ENCODE measurements around the gene SMARCE1. TPM values are rescaled to one million over a fixed set of nuclear protein-coding genes. Genes with fewer than 3 reads are reported as not detected.

SMARCE1 gene
- total and polyA plus RNA-seq, 2 of the 4 experiments (the other 2 are of a cell fraction) = 66.2 to 119 TPM

DNA sequence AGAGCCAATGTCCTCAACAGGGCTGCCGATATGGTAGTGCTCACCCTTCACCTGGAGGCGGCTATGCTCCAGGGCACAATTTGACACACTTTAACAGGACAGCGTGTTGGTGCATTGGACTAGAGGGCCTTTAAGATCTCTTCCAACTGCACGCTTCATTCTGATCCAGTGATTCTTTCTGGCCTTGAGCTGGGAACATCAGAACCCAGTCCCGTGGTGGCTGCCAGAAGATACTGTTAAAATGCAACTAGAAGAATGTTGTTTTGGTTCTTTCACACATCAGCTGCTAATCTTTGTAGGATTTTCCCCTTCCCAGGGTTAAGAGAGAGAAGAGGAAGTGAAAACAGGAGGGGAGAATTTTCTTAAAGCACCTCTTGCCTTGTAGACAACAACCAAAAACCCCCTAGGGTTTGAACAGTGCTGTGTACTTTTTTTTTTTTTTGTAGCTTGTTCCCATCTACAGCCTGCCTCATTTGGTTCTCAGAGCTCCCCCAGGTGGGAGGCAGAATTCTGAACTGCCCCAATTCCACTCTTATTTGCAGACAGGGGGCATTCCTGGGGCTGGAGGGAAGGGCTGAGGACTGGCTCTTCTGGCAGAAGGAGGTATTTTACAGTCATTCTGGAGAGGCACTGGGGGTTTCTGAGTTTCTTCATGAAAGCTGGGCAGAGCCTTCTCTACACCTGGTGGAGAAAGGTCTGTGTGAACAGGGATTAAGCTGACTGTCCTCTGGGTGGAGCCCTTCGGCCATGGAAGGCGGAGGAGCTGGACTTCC is 32.4 kb downstream of the SMARCE1 start:
- Histone ChIP-seq H3K27me3 (ENCODE audit: control insufficient read depth, insufficient read depth, low read length) (peaks cover 67% of the 10 kb centered on the region), H4K20me1 (ENCODE audit: insufficient read depth, low read length) (no peaks in the 10 kb centered on the region), H2AK9ac (replicated peaks; ENCODE audit: low read depth, low read length, poor library complexity) (no peak overlapping the region), H4K91ac (ENCODE audit: insufficient read depth, low read depth, low read length) (no peak overlapping the region), H2AFZ (replicated peaks; ENCODE audit: low read length, poor library complexity) (no peak overlapping the region), H2BK120ac (ENCODE audit: low read depth, low read length) (no peak overlapping the region), H3K9ac (ENCODE audit: low read depth, low read length) (no peak overlapping the region), H3K79me1 (ENCODE audit: low read depth in 1 of 2, low read length in 2 of 2) (no peaks in the 10 kb centered on the region), H2BK20ac (ENCODE audit: low read depth, low read length) (no peak overlapping the region), H3K4me1 (ENCODE audit: control insufficient read depth, insufficient read depth, low read length) (no peaks in the 10 kb centered on the region), H2BK15ac (ENCODE audit: low read depth, low read length) (no peak overlapping the region), H3K18ac (ENCODE audit: low read depth, low read length) (no peak overlapping the region), H2AK5ac (ENCODE audit: low read depth, low read length) (no peak overlapping the region), H3K14ac (replicated peaks; ENCODE audit: low read depth, low read length) (no peak overlapping the region), H3K27ac (ENCODE audit: insufficient read depth, low read length) (no peak overlapping the region), H3K36me3 (ENCODE audit: control insufficient read depth, insufficient read depth, low read length) (no peaks in the 10 kb centered on the region), H3K23ac (ENCODE audit: low read depth, low read length) (no peak overlapping the region), H3K4me3 (ENCODE audit: insufficient read depth, low read depth, low read length) (no peak overlapping the region), H3K4ac (ENCODE audit: low read depth, low read length) (no peak overlapping the region), H3K4me2 (ENCODE audit: low read depth, low read length) (no peak overlapping the region), H3K9me3 (ENCODE audit: control insufficient read depth, insufficient read depth, low read length) (no peaks in the 10 kb centered on the region), H3K9me1 (ENCODE audit: insufficient read depth, low read length) (no peaks in the 10 kb centered on the region), H3K56ac (ENCODE audit: extremely low read depth, insufficient read depth, low read length) (no peak overlapping the region), H4K8ac (ENCODE audit: low read depth in 2 of 2, low read length in 2 of 2) (no peak overlapping the region), H2BK5ac (ENCODE audit: low read depth, low read length, poor library complexity, severe bottlenecking) (no peak overlapping the region), H4K5ac (ENCODE audit: low read depth, low read length) (no peak overlapping the region)
- in situ Hi-C loops (cut with MboI; ENCODE audit: low sequenced_read_pairs) = loop anchor here (5.0 kb wide), 1 partner anchor 177 kb away; no protein-coding TSS in a partner anchor
- intact Hi-C loops (cut with micrococcal nuclease) = loop anchor here (1.0 kb wide), 1 partner anchor 176 kb away; no protein-coding TSS in a partner anchor
- TF ChIP-seq SMC3 (IDR thresholded peaks at IDR 0.05; ENCODE audit: low read depth, low read length) (peak; percentile 14; the same call in 1 of the 2 replicates), RAD21 (IDR thresholded peaks at IDR 0.05; ENCODE audit: low read length) (peak; percentile 58), MXI1 (IDR thresholded peaks at IDR 0.05; ENCODE audit: borderline replicate concordance, low read depth, low read length) (no peak), RCOR1 (IDR thresholded peaks at IDR 0.05; ENCODE audit: insufficient replicate concordance, low read length) (no peak)
- TF ChIP-seq, protein P1, sequence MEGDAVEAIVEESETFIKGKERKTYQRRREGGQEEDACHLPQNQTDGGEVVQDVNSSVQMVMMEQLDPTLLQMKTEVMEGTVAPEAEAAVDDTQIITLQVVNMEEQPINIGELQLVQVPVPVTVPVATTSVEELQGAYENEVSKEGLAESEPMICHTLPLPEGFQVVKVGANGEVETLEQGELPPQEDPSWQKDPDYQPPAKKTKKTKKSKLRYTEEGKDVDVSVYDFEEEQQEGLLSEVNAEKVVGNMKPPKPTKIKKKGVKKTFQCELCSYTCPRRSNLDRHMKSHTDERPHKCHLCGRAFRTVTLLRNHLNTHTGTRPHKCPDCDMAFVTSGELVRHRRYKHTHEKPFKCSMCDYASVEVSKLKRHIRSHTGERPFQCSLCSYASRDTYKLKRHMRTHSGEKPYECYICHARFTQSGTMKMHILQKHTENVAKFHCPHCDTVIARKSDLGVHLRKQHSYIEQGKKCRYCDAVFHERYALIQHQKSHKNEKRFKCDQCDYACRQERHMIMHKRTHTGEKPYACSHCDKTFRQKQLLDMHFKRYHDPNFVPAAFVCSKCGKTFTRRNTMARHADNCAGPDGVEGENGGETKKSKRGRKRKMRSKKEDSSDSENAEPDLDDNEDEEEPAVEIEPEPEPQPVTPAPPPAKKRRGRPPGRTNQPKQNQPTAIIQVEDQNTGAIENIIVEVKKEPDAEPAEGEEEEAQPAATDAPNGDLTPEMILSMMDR (conservative IDR thresholded peaks at IDR 0.05; ENCODE audit: low read depth, low read length) = peak; percentile 51
- dilution Hi-C loops (cut with HindIII; ENCODE audit: low sequenced_read_pairs, unreplicated experiment) = no loop called here
- ChIA-PET POLR2A (ENCODE audit: unreplicated experiment) (no interaction called here), CTCF (interaction anchor here (0.6 to 1.9 kb wide), 7 partner anchors 10 to 1034 kb away, joined by 3 to 10 read pairs (median 3); no protein-coding TSS in a partner anchor)
- no TSS peak for BruUV-seq (replicated peaks)
- DNase-seq (peak; percentile 47), ATAC-seq (ENCODE audit: low read depth) (peak; percentile 73)
- WGBS, 2 experiments (ENCODE audit: extremely low coverage in 2 of 2, insufficient read length in 1 of 2) = 50% methylated on average over 2 of the region's 7 CpGs; no CpG with 5 or more reads in 1 of the 2 experiments

All from IMR-90 (cell line).